HepG2 (cell line): ENCODE data around the gene SIRT7. TPM values are rescaled to one million over a fixed set of nuclear protein-coding genes. Genes with fewer than 3 reads are reported as not detected.

Experiments
- ATAD3A ChIP-seq: sonication (generic); formaldehyde crosslinking; IDR thresholded peaks from 2 replicates; pipeline ENCODE4 v1.4.0; 2020; ENCODE audit warnings: missing genetic modification reagents
- BHLHE40 ChIP-seq: IDR thresholded peaks from 2 replicates; pipeline ENCODE4 v1.6.1; 2011; ENCODE audit warnings: low read length, improper control_type of control experiment
- CHCHD3 ChIP-seq: sonication (generic); formaldehyde crosslinking; IDR thresholded peaks from 2 replicates; pipeline ENCODE4 v1.8.0; 2022; ENCODE audit warnings: mild to moderate bottlenecking, missing genetic modification reagents, moderate library complexity
- DMAP1 ChIP-seq: IDR thresholded peaks from 2 replicates; pipeline ENCODE4 v1.6.1; 2016
- HCFC1 ChIP-seq: fragments of 150-350 bp; IDR thresholded peaks from 2 replicates; pipeline ENCODE4 v1.6.1; 2014; ENCODE audit warnings: low read depth, low read length
- JARID2 ChIP-seq: sonication (generic); formaldehyde crosslinking; IDR thresholded peaks from 2 replicates; pipeline ENCODE4 v1.8.1; 2023; ENCODE audit warnings: missing genetic modification reagents, inconsistent platforms; ENCODE audit not compliant: insufficient replicate concordance
- MTA3 ChIP-seq: sonication (generic); formaldehyde crosslinking; IDR thresholded peaks from 2 replicates; pipeline ENCODE4 v1.4.0; 2020; ENCODE audit warnings: missing genetic modification reagents
- ONECUT2 ChIP-seq: sonication (generic); formaldehyde crosslinking; IDR thresholded peaks from 2 replicates; pipeline ENCODE4 v1.4.0; 2020; ENCODE audit warnings: missing genetic modification reagents
- PHB2 ChIP-seq: fragments of 450-650 bp; IDR thresholded peaks from 2 replicates; pipeline ENCODE4 v1.6.1; 2018; ENCODE audit not compliant: partially characterized antibody
- RBFOX2 ChIP-seq: fragments of 200-400 bp; formaldehyde crosslinking; IDR thresholded peaks from 2 replicates; pipeline ENCODE4 v1.6.1; 2017; ENCODE audit warnings: low read depth, mild to moderate bottlenecking, low read length
- SRSF9 ChIP-seq: fragments of 200-400 bp; formaldehyde crosslinking; IDR thresholded peaks from 2 replicates; pipeline ENCODE4 v1.6.1; 2018; ENCODE audit warnings: borderline replicate concordance, mild to moderate bottlenecking, low read depth, low read length; ENCODE audit not compliant: insufficient read depth, poor library complexity, severe bottlenecking
- ZFP41 ChIP-seq: sonication (generic); formaldehyde crosslinking; IDR thresholded peaks from 2 replicates; pipeline ENCODE4 v1.4.0; 2020; ENCODE audit warnings: mild to moderate bottlenecking, missing genetic modification reagents, borderline replicate concordance
- ZNF101 ChIP-seq: sonication (generic); formaldehyde crosslinking; IDR thresholded peaks from 2 replicates; pipeline ENCODE4 v1.4.0; 2020; ENCODE audit warnings: mild to moderate bottlenecking, low read depth, missing genetic modification reagents, borderline replicate concordance
- ZNF138 ChIP-seq: sonication (generic); formaldehyde crosslinking; IDR thresholded peaks from 2 replicates; pipeline ENCODE4 v1.5.0; 2020; ENCODE audit warnings: mild to moderate bottlenecking, low read depth, missing genetic modification reagents
- ZNF17 ChIP-seq: sonication (generic); formaldehyde crosslinking; IDR thresholded peaks from 2 replicates; pipeline ENCODE4 v1.5.0; 2020; ENCODE audit warnings: mild to moderate bottlenecking, missing genetic modification reagents
- ZNF292 ChIP-seq: sonication (generic); formaldehyde crosslinking; IDR thresholded peaks from 2 replicates; pipeline ENCODE4 v1.8.1; 2022; ENCODE audit warnings: mild to moderate bottlenecking, low read depth, missing genetic modification reagents, borderline replicate concordance
- ZNF639 ChIP-seq: conservative IDR thresholded peaks from 2 replicates; pipeline ENCODE4 v1.6.1; 2018; ENCODE audit warnings: missing genetic modification reagents
- ZNF790 ChIP-seq: sonication (generic); formaldehyde crosslinking; IDR thresholded peaks from 2 replicates; pipeline ENCODE4 v1.8.0; 2022; ENCODE audit warnings: missing genetic modification reagents, mild to moderate bottlenecking, borderline replicate concordance
- ZNF883 ChIP-seq: sonication (generic); formaldehyde crosslinking; IDR thresholded peaks from 2 replicates; pipeline ENCODE4 v1.5.1; 2020; ENCODE audit warnings: mild to moderate bottlenecking, missing genetic modification reagents; ENCODE audit errors: not compliant biosample characterization
- polyA plus RNA-seq, 8 experiments: library from polyadenylated mRNA; depleted of rRNA in 3 of 8; stranded (reverse) in 7 of 8; unstranded in 1 of 8; fragments of >200 nt; fragmentation: Illumina TruSeq in 4 of 8; extraction: Trizol in 4 of 8; gene quantifications; 2 replicates each; pipeline versions ENCODE4 v1.2.1 to v1.2.3, GENCODE V29; 2011 to 2016; ENCODE audit warnings: low read depth in 4 of 8, missing spikeins in 1 of 8, mixed read lengths in 1 of 8; ENCODE audit not compliant: insufficient read depth in 1 of 8
- total RNA-seq, 5 experiments: library from RNA; depleted of rRNA; stranded (reverse); fragments of >200 nt; fragmentation: Illumina TruSeq; extraction: Trizol; gene quantifications; 2 replicates each; pipeline ENCODE4 v1.2.3, GENCODE V29; 2016; ENCODE audit warnings: low read depth in 1 of 5
- TF ChIP-seq, protein P1 (sequence below): IDR thresholded peaks from 2 replicates; pipeline ENCODE4 v1.4.0; 2020; ENCODE audit warnings: mild to moderate bottlenecking, missing genetic modification reagents
- TF ChIP-seq, protein P2 (sequence below), 2 experiments: IDR thresholded peaks; 2 replicates each; pipeline ENCODE4 v1.6.1; 2011 to 2012; ENCODE audit warnings: low read length in 2 of 2, borderline replicate concordance in 1 of 2, low read depth in 1 of 2, mild to moderate bottlenecking in 1 of 2, moderate library complexity in 1 of 2

Gene SIRT7
- total and polyA plus RNA-seq, 2 of the 13 experiments (the other 11 are each of a cell fraction or from before 2014, with no cell fraction given) = 8.3 to 24.8 TPM

GRCh38 chr17:81871387-81872230 lies 46.4 kb downstream of the SIRT7 start (continued):
- TF ChIP-seq PHB2 (no peak), ZNF292 (CRISPR knock-in tag) (no peak; the same call in 1 of the 2 replicates), ZNF17 (CRISPR knock-in tag) (peak; percentile 64; the same call in 1 of the 2 replicates), SRSF9 (no peak), MTA3 (CRISPR knock-in tag) (no peak), CHCHD3 (CRISPR knock-in tag) (peak; percentile 95), ZFP41 (CRISPR knock-in tag) (peak; percentile 98), ZNF639 (CRISPR knock-in tag) (peak; percentile 95; the same call in 1 of the 2 replicates), ATAD3A (CRISPR knock-in tag) (no peak), ZNF883 (CRISPR knock-in tag) (peak; percentile 98), ZNF101 (CRISPR knock-in tag) (peak; percentile 48; the same call in 1 of the 2 replicates), RBFOX2 (peak; percentile 98), ZNF790 (CRISPR knock-in tag) (peak; percentile 92), JARID2 (CRISPR knock-in tag) (peak; percentile 47), HCFC1 (peak; percentile 54), ZNF138 (peak; percentile 98), ONECUT2 (no peak), BHLHE40 (peak; percentile 99), DMAP1 (CRISPR knock-in tag) (peak; percentile 98)
- TF ChIP-seq, protein P1, sequence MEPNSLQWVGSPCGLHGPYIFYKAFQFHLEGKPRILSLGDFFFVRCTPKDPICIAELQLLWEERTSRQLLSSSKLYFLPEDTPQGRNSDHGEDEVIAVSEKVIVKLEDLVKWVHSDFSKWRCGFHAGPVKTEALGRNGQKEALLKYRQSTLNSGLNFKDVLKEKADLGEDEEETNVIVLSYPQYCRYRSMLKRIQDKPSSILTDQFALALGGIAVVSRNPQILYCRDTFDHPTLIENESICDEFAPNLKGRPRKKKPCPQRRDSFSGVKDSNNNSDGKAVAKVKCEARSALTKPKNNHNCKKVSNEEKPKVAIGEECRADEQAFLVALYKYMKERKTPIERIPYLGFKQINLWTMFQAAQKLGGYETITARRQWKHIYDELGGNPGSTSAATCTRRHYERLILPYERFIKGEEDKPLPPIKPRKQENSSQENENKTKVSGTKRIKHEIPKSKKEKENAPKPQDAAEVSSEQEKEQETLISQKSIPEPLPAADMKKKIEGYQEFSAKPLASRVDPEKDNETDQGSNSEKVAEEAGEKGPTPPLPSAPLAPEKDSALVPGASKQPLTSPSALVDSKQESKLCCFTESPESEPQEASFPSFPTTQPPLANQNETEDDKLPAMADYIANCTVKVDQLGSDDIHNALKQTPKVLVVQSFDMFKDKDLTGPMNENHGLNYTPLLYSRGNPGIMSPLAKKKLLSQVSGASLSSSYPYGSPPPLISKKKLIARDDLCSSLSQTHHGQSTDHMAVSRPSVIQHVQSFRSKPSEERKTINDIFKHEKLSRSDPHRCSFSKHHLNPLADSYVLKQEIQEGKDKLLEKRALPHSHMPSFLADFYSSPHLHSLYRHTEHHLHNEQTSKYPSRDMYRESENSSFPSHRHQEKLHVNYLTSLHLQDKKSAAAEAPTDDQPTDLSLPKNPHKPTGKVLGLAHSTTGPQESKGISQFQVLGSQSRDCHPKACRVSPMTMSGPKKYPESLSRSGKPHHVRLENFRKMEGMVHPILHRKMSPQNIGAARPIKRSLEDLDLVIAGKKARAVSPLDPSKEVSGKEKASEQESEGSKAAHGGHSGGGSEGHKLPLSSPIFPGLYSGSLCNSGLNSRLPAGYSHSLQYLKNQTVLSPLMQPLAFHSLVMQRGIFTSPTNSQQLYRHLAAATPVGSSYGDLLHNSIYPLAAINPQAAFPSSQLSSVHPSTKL (CRISPR knock-in tag) = peak; percentile 63
- TF ChIP-seq, protein P2, sequence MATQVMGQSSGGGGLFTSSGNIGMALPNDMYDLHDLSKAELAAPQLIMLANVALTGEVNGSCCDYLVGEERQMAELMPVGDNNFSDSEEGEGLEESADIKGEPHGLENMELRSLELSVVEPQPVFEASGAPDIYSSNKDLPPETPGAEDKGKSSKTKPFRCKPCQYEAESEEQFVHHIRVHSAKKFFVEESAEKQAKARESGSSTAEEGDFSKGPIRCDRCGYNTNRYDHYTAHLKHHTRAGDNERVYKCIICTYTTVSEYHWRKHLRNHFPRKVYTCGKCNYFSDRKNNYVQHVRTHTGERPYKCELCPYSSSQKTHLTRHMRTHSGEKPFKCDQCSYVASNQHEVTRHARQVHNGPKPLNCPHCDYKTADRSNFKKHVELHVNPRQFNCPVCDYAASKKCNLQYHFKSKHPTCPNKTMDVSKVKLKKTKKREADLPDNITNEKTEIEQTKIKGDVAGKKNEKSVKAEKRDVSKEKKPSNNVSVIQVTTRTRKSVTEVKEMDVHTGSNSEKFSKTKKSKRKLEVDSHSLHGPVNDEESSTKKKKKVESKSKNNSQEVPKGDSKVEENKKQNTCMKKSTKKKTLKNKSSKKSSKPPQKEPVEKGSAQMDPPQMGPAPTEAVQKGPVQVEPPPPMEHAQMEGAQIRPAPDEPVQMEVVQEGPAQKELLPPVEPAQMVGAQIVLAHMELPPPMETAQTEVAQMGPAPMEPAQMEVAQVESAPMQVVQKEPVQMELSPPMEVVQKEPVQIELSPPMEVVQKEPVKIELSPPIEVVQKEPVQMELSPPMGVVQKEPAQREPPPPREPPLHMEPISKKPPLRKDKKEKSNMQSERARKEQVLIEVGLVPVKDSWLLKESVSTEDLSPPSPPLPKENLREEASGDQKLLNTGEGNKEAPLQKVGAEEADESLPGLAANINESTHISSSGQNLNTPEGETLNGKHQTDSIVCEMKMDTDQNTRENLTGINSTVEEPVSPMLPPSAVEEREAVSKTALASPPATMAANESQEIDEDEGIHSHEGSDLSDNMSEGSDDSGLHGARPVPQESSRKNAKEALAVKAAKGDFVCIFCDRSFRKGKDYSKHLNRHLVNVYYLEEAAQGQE (IDR thresholded peaks at IDR 0.05; ENCODE audit: borderline replicate concordance in 1 of 2, low read depth in 1 of 2, low read length in 2 of 2) = peak in 1 of 2 experiments; percentile 51; a peak in 1 of 4 replicates
